Activated T-helper 2 cell treated with anti-CD3 and anti-CD28 coated beads, Interferon-gamma antibody, Interleukin-2, Interleukin-4, amounts not matched to agents 10 μg/mL and 5 μg/mL and 100 μg/mL, durations not matched to agents 14 hours and 24 hours and 36 hours (primary cell): ENCODE data around the gene ATP2C1. TPM values are rescaled to one million over a fixed set of nuclear protein-coding genes. Genes with fewer than 3 reads are reported as not detected.

Source experiments
- DNase-seq: peaks from one replicate; pipeline ENCODE4 v3.0.0; 2021; ENCODE audit warnings: low spot score
- H3K27ac Mint-ChIP-seq: one replicate; pipeline ENCODE4 v1.8.0; 2021; ENCODE audit warnings: mixed read lengths
- H3K27me3 Mint-ChIP-seq: one replicate; pipeline ENCODE4 v1.8.0; 2021; ENCODE audit warnings: low read depth, mixed read lengths
- H3K36me3 Mint-ChIP-seq: one replicate; pipeline ENCODE4 v1.8.0; 2021; ENCODE audit warnings: low read depth, mixed read lengths
- H3K4me1 Mint-ChIP-seq: one replicate; pipeline ENCODE4 v1.8.0; 2021; ENCODE audit warnings: low read depth, mixed read lengths
- H3K4me3 Mint-ChIP-seq: one replicate; pipeline ENCODE4 v1.8.0; 2021; ENCODE audit warnings: low read depth, mild to moderate bottlenecking, moderate library complexity, mixed read lengths
- H3K9me3 Mint-ChIP-seq: one replicate; pipeline ENCODE4 v1.8.0; 2021; ENCODE audit warnings: mixed read lengths
- intact Hi-C: fragments of 100-400 bp; cut with micrococcal nuclease; formaldehyde crosslinking; loops from one replicate; pipeline ENCODE4 v1.15.1; 2023
- total RNA-seq: library from RNA; stranded (reverse); gene quantifications from 2 replicates; pipeline ENCODE4 v1.2.3, GENCODE V29; 2022

ATP2C1 gene
- total RNA-seq, 1 donor from 2014 or later, result 63.7 TPM

- peaks cover 25% of the 10 kb centered on the region for H3K9me3 Mint-ChIP-seq
- intact Hi-C loops, result no loop called here
These were observed 154.1 kb downstream of the ATP2C1 start for GRCh38 chr3:131048030-131048429.

DNA sequence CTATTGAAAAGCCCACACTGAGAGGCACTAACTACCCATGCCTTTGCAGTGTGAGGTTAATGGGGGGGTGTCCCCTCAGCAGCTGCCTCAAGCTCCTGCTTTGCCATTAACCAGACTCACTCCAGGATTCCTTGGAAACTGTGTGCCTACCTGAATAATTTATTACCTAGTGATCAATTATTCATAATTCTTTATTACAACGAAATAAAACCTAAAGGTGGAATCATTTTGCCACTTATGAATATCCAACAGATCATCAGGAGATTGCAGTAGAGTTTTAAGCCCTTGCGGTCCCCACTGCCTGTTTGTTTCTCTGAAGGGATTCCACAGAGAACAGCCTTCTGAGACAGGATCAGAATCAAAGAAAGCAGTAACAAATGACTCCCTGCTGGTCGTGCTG lies 156.1 kb downstream of the ATP2C1 start:
- intact Hi-C loops, result no loop called here
- H3K36me3 Mint-ChIP-seq, result no peaks in the 10 kb centered on the region
- no peak for DNase-seq
- H3K9me3 Mint-ChIP-seq, result peaks cover 5% of the 10 kb centered on the region
- H3K27ac Mint-ChIP-seq, result no peak overlapping the region
- H3K27me3 Mint-ChIP-seq, result peaks cover 11% of the 10 kb centered on the region
- H3K4me3 Mint-ChIP-seq, result no peak overlapping the region
- no peaks in the 10 kb centered on the region for H3K4me1 Mint-ChIP-seq

More at GRCh38 chr3:131048030-131048429, 154.1 kb downstream of the ATP2C1 start:
- no peak overlapping the region for H3K4me3 Mint-ChIP-seq
- peaks cover 16% of the 10 kb centered on the region for H3K36me3 Mint-ChIP-seq
- H3K27me3 Mint-ChIP-seq, result peaks cover 21% of the 10 kb centered on the region
- no peaks in the 10 kb centered on the region for H3K4me1 Mint-ChIP-seq
- H3K27ac Mint-ChIP-seq, result no peak overlapping the region
- DNase-seq, result no peak

DNA sequence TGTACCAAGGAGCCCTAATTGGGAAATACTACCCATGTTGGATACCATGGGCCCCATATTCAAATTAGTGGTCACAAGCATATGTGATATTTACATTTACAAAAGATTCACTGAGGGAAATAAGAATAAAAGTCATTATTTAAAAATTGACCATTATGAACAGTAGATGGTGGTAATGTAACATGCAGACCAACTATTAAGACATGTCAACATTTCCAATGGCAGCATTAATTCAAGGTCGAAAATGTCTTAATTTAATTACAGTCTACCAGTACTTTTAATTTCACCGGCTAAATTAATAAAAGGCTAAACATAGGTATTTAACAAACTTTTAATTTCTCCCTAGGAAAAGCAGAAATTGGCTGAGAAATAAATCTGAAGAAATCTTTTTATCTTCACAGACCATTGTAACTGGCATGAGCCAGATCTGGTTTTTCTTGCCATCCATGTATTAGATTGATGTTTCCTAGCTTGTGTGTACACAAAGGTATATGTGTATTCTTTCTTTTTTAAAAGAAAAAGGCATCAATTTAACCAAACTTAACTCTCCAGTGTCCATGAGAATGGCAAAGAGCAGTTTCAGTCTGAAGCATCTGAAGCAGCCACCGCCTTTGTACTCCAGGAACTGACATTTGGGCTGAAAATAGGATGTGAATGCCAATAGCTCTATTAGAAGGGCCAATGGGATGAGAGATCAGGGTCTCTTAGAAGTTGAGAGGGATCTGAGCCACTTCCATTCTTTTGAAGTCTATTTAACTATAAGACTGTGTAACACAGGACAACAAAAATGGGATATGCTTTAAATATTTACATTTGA lies 159.4 kb downstream of the ATP2C1 start:
- no peaks in the 10 kb centered on the region for H3K27me3 Mint-ChIP-seq
- H3K36me3 Mint-ChIP-seq, result no peaks in the 10 kb centered on the region
- DNase-seq, result no peak
- H3K4me1 Mint-ChIP-seq, result peaks cover 1% of the 10 kb centered on the region
- H3K9me3 Mint-ChIP-seq, result no peaks in the 10 kb centered on the region
- H3K4me3 Mint-ChIP-seq, result no peak overlapping the region
- intact Hi-C loops, result no loop called here
- H3K27ac Mint-ChIP-seq, result no peak overlapping the region

Other genes with a start within 250 kb of the ATP2C1 start
- 33.4 and 34.9 TPM in 2 replicates for gene PIK3R4, start 147.3 kb upstream of the ATP2C1 start, total RNA-seq
- gene ASTE1, start 132.7 kb downstream of the ATP2C1 start, total RNA-seq, result 7.4 and 8.0 TPM in 2 replicates
- gene NEK11, start 132.8 kb downstream of the ATP2C1 start, total RNA-seq, result 1.1 and 1.2 TPM in 2 replicates